Astrocyte (in vitro differentiated cells and primary cell): ENCODE data around the gene ATCAY.

Experiments
- EZH2 ChIP-seq: IDR thresholded peaks from 2 replicates; pipeline ENCODE4 v1.6.1; 2012; ENCODE audit warnings: mild to moderate bottlenecking, low read length, inconsistent platforms; ENCODE audit not compliant: insufficient read depth
- TF ChIP-seq, protein P1 (sequence below): IDR thresholded peaks from 2 replicates; pipeline ENCODE4 v1.5.1; 2011; ENCODE audit warnings: low read depth, mild to moderate bottlenecking, inconsistent platforms, low read length, moderate library complexity; ENCODE audit not compliant: insufficient read depth

- no peak for TF ChIP-seq EZH2
- TF ChIP-seq, protein P1, sequence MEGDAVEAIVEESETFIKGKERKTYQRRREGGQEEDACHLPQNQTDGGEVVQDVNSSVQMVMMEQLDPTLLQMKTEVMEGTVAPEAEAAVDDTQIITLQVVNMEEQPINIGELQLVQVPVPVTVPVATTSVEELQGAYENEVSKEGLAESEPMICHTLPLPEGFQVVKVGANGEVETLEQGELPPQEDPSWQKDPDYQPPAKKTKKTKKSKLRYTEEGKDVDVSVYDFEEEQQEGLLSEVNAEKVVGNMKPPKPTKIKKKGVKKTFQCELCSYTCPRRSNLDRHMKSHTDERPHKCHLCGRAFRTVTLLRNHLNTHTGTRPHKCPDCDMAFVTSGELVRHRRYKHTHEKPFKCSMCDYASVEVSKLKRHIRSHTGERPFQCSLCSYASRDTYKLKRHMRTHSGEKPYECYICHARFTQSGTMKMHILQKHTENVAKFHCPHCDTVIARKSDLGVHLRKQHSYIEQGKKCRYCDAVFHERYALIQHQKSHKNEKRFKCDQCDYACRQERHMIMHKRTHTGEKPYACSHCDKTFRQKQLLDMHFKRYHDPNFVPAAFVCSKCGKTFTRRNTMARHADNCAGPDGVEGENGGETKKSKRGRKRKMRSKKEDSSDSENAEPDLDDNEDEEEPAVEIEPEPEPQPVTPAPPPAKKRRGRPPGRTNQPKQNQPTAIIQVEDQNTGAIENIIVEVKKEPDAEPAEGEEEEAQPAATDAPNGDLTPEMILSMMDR = no peak
Measured at GRCh38 chr19:3857449-3858003, 23.0 kb upstream of the ATCAY start.
